AG20443 (cell line): ENCODE measurements around the gene ACOT12.

Experiments used
- DNase-seq: peaks from one replicate; pipeline ENCODE4 v3.0.0; 2012; ENCODE audit warnings: low spot score, mixed read lengths

The ACOT12 gene

DNA sequence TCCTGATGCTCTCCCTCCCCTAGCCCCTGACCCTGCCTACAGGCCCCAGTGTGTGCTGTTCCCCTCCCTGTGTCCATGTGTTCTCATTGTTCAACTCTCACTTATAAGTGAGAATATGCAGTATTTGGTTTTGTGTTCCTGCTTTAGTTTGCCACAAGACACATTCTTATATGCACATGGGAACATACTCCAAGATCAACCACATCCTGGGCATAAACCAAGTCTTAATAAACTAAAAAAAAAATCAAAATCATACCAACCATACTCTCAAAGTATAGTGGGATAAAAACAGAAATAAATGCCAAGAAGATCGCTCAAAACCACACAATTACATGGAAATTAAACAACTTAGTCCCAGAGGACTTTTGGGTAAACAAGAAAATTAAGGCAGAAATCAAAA is 103.8 kb downstream of the ACOT12 start:
- no peak for DNase-seq

GRCh38 chr5:81288021-81288433 is 105.9 kb downstream of the ACOT12 start:
- no peak for DNase-seq

- no peak for DNase-seq
These were observed 107.8 kb downstream of the ACOT12 start for GRCh38 chr5:81286059-81286617.

- DNase-seq = no peak
These were observed 110.0 kb downstream of the ACOT12 start for GRCh38 chr5:81283976-81284375.
